CD4-positive, alpha-beta T cell treated with Interleukin-1 beta for 1 hour (primary cell): Measurements from ENCODE around the gene ZNF483.
"Not testable (repeated sequence)": the region's sequence is repeated elsewhere in the genome, so short reads cannot be mapped to it uniquely, and the experiment has no call there.

Source experiments
- DNase-seq, 2 donors: peaks; one replicate each; pipeline ENCODE4 v3.0.0-alpha.2; 2020 to 2022

ZNF483 gene

GRCh38 chr9:111613436-111614040, 88.6 kb downstream of the ZNF483 start:
- no peak for DNase-seq

- DNase-seq: no peak
These were observed 90.9 kb downstream of the ZNF483 start for GRCh38 chr9:111615928-111616327.

GRCh38 chr9:111617349-111617748, 92.4 kb downstream of the ZNF483 start:
- not testable (repeated sequence) for DNase-seq

GRCh38 chr9:111621895-111622480, 97.0 kb downstream of the ZNF483 start:
- DNase-seq: peak in 1 of 2 donors; percentile 11

GRCh38 chr9:111622626-111623025, 97.6 kb downstream of the ZNF483 start:
- peak in 1 of 2 donors; percentile 19 for DNase-seq
